Measurements from ENCODE around the gene C12orf60.

Gene C12orf60

DNA sequence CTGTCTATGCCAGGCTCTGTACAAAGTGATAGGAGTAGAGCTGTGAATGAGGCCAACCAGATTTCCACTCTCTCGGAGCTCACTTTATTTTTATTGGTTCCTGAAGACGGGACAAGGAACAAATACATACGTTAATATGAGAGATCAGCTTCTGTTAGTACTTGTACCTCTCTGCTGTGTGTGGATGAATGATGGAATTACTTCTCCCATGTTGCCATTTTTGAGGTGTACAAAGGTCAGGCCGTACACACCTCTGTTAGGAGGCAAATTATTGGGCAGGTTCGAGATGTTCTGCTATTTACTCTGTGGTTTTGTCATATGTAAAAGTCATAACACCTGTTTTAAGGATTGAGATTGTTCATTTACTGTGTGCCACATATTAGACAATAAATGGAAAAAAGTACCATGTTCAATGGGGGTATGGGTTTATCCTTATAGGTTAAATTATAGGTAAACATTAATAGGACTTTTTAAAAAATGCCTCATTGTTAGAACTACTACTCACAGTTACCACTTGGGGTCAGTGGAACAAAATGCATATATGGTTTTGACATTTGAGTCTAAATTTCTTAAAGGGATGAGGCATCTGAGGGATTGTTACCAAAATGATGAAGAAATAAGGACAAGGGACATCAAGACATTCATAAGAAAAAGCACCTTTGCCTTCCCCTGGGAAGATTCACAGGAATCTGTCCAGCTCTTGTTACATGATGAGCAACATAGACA, 27.1 kb upstream of the C12orf60 start:
- no peak for DNase-seq (ENCODE audit: low read depth in 4 of 4, low spot score in 1 of 4)

DNA sequence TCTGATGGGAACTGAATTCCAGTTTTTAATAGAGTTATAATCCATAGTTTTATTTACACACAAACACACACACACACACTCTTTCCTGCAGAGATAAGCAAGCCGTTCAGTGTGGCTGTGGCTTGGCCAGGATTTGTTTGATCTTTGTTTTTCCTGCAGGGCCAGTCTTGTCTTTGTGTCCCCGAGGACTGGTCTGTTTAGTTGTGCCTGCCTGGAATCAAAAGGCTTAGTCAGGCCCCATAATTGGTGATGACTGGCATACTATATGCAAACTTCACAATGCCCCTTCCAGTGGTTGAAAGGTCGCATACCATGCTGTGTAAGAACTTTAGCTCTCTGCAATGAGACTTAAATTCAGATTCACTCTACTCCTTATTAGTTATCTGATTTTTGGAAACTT, 26.2 kb upstream of the C12orf60 start:
- DNase-seq (ENCODE audit: low read depth in 4 of 4, low spot score in 1 of 4) = no peak

DNA sequence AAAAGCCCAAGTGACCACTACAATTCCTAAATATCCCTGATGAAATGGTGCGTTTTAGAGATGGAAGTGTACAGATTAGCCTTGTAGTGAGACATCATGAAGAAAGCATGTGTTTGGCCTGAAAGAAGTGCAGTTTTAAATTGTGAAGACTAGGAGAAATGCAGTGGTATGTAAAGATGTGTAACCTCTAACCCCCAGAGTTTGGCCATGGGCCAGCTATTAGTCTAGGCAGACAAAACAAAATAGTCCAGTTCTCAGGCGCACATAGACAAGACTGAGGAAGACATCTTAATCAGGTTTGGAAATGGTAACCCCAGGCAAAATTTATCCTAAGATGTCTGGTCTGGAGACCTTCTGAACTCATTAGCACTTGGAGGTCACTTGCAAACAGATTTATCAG, 23.6 kb upstream of the C12orf60 start:
- DNase-seq (ENCODE audit: low read depth in 4 of 4, low spot score in 1 of 4) = no peak

DNA sequence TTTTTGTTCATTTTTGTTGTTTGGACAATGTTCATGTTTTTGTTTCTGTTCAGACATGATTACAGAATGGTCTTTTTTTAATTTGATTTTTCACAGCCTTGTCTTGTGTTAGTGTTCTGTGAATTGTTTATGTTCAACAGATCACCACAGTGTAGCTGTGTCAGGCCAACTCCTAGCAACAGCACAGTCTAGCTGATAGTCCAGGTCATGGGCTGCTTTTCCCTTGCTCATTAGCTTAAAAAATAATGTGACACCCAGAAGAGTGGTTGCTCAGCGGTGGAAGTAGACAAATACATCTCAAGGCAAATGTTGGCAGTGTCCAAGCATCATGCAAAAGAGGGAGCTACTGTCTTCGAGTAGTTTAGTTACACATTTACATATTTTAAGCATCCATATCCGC, 22.6 kb upstream of the C12orf60 start:
- DNase-seq (ENCODE audit: low read depth in 4 of 4, low spot score in 1 of 4) = no peak

DNA sequence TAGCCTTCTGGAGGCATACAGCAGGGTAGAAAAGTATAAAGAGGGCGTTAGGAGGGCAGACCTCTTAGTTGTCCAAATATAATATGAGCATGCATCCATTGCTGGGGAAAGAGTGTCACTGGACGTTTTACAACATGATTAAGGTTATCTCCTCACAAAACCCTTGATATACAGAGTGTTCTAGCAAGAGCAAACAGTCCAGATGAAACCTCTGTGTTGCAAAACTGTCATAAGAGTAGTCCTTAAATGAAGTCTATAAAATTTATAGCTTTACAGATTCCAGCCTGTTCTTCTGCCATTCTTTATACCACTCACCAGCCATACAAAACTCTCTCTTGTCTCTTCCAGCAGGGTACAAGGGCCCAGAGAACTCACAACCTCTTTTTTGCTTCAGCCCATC, 21.9 kb upstream of the C12orf60 start:
- no peak for DNase-seq (ENCODE audit: low read depth in 4 of 4, low spot score in 1 of 4)

DNA sequence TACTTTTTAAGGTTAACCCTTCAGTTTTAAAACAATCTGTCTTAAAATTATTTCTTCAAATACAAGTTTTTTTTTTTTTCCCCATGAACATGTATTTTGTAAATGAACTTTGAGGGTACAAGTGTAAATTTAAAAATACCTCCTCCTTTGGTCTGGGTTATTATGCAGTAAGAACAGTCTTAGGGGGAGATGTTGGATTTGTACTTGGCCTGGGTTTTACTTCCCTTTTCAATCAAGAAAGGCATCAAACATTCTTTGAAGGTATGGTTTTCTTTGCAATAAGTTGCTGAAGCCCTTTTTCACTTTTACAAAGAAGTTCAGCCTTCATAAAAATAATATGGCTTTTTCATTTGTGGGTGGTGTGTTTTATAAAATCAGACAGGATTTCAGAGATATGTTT, 20.7 kb upstream of the C12orf60 start:
- DNase-seq (ENCODE audit: low read depth in 4 of 4, low spot score in 1 of 4) = no peak

DNA sequence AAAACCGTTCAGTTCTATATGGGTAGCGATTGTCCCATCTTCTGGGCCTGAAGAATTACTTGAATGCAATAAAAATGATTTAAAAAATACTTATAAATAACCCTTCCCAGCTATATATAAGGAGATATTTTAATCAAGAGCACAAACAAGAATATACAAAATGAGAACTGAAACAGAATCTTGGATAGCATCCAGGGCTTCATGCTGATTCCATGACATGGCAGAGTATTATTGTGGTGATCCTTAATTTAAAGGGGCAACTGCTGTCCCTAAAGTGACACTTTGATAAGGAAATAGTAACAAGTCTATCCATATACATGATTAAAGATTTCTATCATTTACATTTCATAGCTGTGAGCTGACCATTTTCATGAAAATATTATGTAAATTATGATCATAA, 19.0 kb upstream of the C12orf60 start:
- DNase-seq (ENCODE audit: low read depth in 4 of 4, low spot score in 1 of 4) = no peak

DNA sequence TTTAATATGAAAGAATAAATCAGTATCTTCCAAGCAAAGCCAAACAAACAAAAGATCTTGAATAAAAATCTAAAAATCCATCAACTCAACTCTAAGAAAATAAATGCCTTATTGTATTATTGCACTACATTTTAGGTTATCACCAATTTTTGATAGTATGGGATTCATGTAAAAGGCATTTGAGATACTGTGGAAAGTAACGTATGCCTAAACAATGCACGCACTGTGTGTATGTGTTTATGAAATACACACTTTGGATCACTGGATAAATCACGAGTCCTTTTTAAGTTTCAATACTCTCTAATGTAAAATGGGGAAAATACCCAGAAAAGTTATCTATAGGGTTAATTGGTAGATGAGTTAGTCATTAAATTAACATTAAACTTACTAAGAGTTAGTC, 17.9 kb upstream of the C12orf60 start:
- DNase-seq (ENCODE audit: low read depth in 4 of 4, low spot score in 1 of 4) = no peak

DNA sequence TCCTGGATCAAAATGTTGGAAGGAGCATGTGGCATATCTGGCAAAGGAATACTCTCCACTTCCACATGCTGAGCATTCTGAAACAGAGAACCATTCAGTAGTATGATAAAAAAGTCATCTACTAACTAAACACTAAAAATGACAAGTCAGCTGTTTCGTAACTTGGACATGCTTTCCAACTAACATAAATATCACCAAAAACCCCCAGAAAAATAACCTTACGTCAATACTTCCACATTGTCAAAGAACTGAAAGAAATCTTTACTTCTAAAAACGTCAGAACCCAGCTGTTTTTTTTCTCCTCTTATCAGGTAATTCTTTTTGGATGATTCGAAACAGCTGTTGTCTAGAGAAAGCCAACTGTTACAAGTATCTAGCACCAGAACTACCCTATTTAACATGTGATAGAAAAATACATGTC, 8.4 kb upstream of the C12orf60 start:
- no peak for DNase-seq (ENCODE audit: low read depth in 4 of 4, low spot score in 1 of 4)

DNA sequence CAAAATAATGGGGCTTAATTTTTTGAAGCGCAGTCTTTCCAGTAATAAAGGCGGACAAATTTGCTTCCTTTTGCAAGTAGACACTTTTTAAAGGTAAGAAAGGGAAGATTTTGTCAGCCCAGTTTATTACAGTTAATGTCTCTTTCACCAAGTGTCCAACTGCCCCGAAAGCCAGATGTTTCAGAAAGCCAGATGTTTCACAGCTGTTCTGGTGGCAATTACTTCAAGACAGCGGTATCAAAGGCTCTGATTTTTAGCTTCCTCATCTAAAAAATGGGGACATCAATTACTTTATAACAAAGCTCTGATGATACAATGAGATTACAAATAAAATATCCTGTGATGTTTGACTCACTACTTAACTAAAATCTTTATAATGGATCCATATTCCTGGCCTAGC, 1.2 kb upstream of the C12orf60 start:
- DNase-seq (ENCODE audit: low read depth in 4 of 4, low spot score in 1 of 4) = no peak

DNA sequence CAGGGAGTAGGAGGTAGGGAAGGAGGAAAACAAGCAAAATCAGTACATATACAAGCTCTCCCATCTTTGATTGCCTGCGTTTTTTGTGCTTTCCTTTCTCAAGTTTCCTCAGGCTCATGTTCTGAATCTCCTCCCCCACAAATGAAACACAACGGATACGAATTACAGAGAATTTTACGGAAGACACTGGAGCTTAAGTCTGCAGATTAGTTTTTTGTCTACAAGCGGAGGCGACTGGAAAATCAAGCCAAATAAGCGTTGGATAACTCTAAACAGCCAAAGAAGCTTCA, 804 bp upstream of the C12orf60 start:
- DNase-seq (ENCODE audit: low read depth in 4 of 4, low spot score in 1 of 4) = no peak

DNA sequence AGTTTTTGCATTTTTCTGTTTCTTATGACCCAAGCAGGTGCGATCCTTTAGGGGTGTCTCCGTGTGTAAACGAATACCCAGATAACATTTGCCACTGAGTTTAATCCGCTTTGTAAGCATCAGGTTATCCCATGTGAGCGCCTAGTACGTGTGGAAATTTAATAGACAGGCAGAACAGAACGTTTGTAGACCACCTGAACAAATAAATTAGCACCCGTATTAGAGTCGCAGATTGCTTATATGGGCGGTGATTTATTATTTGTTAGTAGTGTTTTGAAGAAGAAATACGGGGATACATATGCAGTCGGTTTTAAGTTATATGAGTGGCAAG, 325 bp downstream of the C12orf60 start:
- DNase-seq (ENCODE audit: low read depth in 4 of 4, low spot score in 1 of 4) = no peak

DNA sequence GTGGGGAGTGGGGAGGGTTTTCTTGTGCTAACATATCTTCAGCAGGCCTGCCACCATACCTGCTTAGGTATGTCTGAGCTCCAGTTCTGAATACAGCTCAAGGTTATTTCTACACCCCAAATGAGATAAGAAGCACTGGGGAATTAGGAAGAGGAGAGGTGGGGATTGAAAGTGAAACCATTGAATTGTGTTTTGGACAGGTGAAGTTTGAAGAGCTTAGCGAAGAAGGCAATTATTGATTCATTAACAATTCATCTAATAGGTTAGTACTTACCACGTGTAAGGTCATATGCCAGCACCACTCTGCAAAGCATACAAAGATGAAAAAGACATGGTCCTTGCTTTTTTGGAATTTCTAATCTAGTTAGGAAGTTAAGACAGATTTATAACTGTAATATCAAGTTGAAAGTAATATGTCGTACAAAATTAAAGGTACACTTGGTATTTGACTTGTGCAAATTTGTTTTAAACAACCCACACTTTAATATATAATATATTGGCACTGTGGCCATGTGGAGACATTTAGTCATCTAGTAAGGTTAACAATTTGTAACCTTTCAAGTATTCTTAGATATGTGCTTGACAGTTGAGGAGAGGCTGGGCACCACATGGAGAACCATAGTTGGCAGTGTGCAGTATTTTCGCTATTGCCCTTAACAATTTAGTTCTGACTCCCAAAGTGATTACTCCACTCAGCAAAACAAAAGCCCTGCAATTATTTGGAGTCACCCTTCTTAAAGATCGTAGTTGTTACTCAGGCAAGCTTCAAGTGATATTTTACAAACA, 6.9 kb downstream of the C12orf60 start:
- DNase-seq (ENCODE audit: low read depth in 4 of 4, low spot score in 1 of 4) = no peak

DNA sequence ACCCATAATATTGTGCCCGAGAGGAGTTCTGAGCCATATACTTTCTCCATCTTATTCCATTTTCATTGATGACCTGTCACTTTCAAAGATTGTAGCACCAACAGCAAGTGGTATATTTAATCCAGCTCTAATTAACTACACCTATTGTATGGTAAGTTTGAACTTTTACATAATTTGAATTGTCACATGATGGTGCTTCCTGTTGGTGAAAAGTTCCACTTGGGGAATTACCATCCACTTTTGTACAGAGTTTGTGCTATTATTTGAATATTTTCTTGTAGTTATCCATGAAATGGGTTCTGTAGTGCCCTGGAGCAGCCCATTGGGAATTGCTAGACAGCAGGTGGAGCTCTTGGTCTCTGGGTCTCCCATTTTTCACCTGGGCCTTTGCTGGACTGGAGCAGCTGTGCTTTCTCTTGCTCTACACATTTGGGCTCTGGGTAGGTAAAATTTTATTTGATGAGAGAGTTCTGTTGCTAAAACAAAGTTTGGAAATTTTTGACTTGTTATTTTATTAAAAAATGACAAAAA, 7.5 kb downstream of the C12orf60 start:
- no peak for DNase-seq (ENCODE audit: low read depth in 4 of 4, low spot score in 1 of 4)

DNA sequence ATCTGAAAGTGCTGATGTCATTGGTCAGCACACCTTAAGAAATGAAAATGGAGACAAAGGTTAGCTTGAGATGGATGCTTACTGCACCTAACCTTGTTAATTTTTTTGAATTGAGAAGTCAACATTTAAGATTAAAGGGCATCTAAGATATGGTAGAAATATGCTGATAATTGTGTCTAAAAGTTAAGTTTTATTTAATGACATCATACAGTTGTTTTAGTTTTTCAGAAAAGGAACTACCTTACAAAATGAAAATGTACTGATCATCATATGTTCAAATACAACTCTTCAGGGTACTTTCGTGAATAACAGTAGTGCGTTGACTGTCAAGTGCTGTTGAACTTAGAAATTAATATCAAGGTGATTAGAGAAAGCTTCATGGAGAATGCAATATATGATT, 8.0 kb downstream of the C12orf60 start:
- no peak for DNase-seq (ENCODE audit: low read depth in 4 of 4, low spot score in 1 of 4)

DNA sequence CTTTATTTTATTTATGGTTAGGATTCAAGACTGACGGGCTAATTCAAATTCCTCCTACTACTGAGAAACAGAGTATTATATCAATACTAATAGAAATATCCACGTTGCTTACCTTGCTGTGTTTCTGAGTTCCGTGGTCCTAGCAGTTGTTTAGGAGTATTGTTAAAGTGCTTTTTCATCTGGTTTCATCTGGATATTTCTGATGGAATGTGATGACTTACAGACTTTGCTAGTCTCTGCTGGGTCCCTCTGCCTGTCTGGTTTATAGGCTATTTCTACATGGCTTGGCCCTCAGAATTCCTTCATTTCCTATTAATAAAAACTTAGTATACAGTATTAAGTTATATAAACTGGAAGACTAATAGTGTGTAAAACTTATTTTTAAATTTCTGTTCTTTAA, 10.5 kb downstream of the C12orf60 start, which contains the start of gene SMCO3:
Gene SMCO3 (minus strand): TSS at position 169 of the 400 bp plus-strand sequence. CDS start 7,502 bp downstream, outside the sequence.
- DNase-seq (ENCODE audit: low read depth in 4 of 4, low spot score in 1 of 4) = no peak

DNA sequence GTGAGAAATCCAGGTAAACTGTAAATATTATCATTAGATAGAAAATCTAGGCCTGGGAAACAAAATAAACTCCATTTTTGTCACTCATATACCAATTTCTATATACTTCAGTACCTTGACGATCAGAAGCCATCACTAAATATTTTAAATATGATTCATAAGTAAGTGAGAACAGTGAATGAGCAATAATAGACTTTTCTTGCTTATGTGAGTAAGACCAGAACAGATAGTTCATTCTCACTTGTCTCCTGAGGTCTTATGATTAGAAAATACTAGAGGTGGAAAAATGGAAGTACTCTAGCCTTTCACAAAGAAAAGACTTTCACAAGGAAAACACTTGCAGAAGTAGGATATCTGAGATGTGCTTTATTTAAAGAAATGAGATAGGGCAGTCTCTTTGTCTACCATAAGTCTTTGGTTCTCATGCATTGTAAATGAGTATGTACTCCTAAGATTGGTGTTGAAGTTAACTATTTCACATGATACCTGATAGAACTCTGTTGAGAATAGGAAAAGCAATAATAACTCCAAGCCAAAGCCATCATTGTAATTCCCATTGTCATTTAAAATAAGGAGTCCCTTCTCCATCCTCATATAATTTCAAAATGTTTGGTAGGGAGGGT, 20.7 kb downstream of the C12orf60 start:
- DNase-seq (ENCODE audit: low read depth in 4 of 4, low spot score in 1 of 4) = no peak

DNA sequence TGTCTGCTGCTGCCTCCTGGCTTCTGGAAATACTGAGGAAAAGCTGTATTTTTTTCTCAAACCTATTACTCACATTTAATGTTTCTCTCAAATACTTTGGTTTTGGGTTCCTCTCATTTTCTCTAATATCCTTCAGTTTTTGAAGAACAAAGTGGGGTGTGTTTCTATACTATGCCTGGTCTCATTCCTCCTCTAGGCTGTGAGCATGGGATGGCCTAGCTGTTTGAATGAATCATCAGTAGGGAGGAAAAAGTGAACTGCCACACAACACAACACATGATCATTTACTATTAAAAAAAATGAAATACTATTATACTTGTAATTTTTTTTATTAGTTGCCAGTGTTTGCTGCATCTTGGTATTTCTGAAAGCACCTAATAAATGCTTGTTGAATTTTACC, 21.8 kb downstream of the C12orf60 start:
- no peak for DNase-seq (ENCODE audit: low read depth in 4 of 4, low spot score in 1 of 4)

DNA sequence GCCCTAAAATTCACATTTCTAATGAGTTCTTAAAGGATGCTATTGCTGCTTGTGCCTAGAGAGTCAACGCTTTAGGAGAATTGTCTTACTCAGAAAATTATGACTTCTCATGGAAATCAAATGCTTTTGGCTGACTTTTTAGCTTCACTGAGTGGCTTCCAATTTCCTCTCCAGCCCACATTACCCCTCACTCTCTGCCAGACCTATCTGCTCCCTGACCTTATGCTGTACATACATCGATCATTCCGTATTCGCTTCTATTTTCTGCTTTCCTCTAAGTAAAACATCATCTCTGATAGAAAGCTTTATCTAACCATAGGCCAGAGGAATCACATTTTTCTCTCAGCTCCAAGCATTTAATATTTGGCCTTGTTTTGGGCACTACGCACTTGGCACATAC, 23.0 kb downstream of the C12orf60 start:
- DNase-seq (ENCODE audit: low read depth in 4 of 4, low spot score in 1 of 4) = no peak

DNA sequence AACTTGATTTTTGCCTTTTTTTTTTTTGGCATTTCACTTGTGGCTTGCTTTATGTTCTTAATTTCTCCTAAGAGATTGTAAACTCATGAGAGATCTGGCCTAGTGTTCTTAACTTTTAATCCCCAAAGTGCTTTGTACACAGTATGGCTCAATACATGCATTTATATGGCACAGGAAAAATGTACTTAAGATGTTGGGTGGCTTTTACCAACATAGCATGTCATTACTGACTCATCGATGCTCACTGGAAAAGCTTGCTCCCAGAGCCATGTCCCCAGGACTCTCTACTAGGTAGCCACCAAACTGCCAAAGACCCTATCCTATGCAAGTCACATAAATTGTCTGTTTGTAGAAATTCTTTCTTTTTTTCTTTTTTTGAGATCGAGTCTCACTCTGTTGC, 23.6 kb downstream of the C12orf60 start:
- DNase-seq (ENCODE audit: low read depth in 4 of 4, low spot score in 1 of 4) = no peak

DNA sequence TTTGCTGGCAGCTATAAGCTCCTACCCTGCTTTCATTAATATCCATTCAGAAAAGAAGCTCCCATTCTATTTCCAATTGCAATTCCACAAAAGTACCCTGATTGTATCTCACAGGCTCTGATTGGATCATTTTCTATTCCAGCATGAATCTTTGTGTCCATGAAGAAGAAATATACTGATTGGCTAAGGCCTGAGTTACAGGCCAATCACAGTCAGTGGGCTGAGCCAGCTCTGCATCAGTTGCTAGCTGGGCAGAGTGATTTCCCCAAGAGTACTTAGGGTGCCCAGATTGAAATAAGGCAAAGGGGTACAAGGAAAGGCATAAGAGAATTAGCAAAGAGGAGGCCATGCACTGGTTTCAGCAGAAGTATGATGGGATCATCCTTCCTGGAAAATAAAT, 25.4 kb downstream of the C12orf60 start:
- no peak for DNase-seq (ENCODE audit: low read depth in 4 of 4, low spot score in 1 of 4)

DNA sequence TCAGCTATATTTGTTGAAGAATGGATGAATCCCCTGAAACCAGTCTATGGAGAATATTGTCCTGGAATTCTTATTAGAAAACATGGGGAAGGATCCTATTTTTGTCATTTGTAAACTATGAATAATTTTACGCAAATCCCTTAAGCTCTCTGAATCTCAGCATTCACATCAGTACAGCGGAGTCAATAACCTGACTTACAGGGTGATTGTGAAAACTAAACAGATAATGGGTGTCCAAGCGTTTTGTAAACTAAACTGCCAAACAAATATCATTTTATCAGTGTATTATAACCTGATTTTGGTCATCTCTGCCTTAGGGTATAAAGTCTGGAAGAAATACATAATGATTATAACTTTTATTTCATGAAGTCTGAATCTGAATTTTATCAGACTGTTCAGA, 29.9 kb downstream of the C12orf60 start:
- no peak for DNase-seq (ENCODE audit: low read depth in 4 of 4, low spot score in 1 of 4)
